A549 (cell line): ENCODE measurements around the gene INPP1. TPM values are rescaled to one million over a fixed set of nuclear protein-coding genes. Genes with fewer than 3 reads are reported as not detected.

Experiments used
- ATAC-seq, 2 experiments: fragments of 200-7000 bp in 1 of 2; fragments of >200 bp in 1 of 2; cut with Nextera tagmentation in 1 of 2; cut with Tn5 transposase in 1 of 2; 3 replicates each; pipeline versions ENCODE4 v1.8.0 to v1.9.1; 2018 to 2020; ENCODE audit warnings: mild to moderate bottlenecking in 1 of 2, moderate library complexity in 1 of 2
- CTCF ChIA-PET: fragments of 300-600 bp; sonication (Branson Sonifier 250); formaldehyde crosslinking; extraction: SDS; loops from one replicate; lab custom pipeline; 2021; ENCODE audit warnings: antibody characterized with exemption, inconsistent platforms; lab: Yijun Ruan, JAX
- POLR2A ChIA-PET: fragments of 350-600 bp; formaldehyde crosslinking; extraction: SDS; loops from one replicate; lab custom pipeline; 2021; ENCODE audit warnings: antibody characterized with exemption, inconsistent platforms; lab: Yijun Ruan, JAX
- DNase-seq, 2 experiments: peaks; one replicate each; pipeline versions ENCODE4 v3.0.0 to v3.0.0-alpha.2; 2011 to 2016; ENCODE audit warnings: low read depth in 1 of 2, low spot score in 1 of 2
- FAIRE-seq: peaks from 2 replicates; lab custom pipeline; 2011; peaks lifted over from hg19 to GRCh38; lab: Jason Lieb, UNC
- H3K27ac ChIP-seq, 2 experiments: fragments of >200 bp; sonication (Bioruptor Twin); formaldehyde crosslinking; 3 replicates each; pipeline ENCODE4 v1.5.1; 2016 to 2017
- H3K4me1 ChIP-seq: fragments of >200 bp; sonication (Bioruptor Twin); formaldehyde crosslinking; 3 replicates; pipeline ENCODE4 v1.6.1; 2016
- H3K4me2 ChIP-seq: fragments of >200 bp; sonication (Bioruptor Twin); formaldehyde crosslinking; 3 replicates; pipeline ENCODE4 v1.6.1; 2016
- H3K4me3 ChIP-seq: fragments of >200 bp; sonication (Bioruptor Twin); formaldehyde crosslinking; 3 replicates; pipeline ENCODE4 v1.5.1; 2016
- H3K9me3 ChIP-seq: fragments of >200 bp; sonication (Bioruptor Twin); formaldehyde crosslinking; 3 replicates; pipeline ENCODE4 v1.6.1; 2016
- ATOH8 ChIP-seq: fragments of 250-450 bp; sonication (Bioruptor Pico); IDR thresholded peaks from 2 replicates; pipeline ENCODE4 v1.5.0; 2020; ENCODE audit warnings: low read depth, mild to moderate bottlenecking, moderate library complexity
- CHD2 ChIP-seq: fragments of 150-350 bp; IDR thresholded peaks from 2 replicates; pipeline ENCODE4 v1.6.1; 2014; ENCODE audit warnings: low read length; ENCODE audit not compliant: partially characterized antibody
- CHD4 ChIP-seq: fragments of 200-600 bp; sonication (generic); IDR thresholded peaks from 2 replicates; pipeline ENCODE4 v1.6.1; 2016; ENCODE audit warnings: antibody characterized with exemption, mild to moderate bottlenecking, borderline replicate concordance
- FOXS1 ChIP-seq: fragments of 250-450 bp; sonication (Bioruptor Pico); IDR thresholded peaks from 2 replicates; pipeline ENCODE4 v1.5.0; 2020; ENCODE audit warnings: mild to moderate bottlenecking, moderate library complexity
- GATA3 ChIP-seq: IDR thresholded peaks from 2 replicates; pipeline ENCODE4 v1.6.1; 2012; ENCODE audit warnings: borderline replicate concordance
- HEYL ChIP-seq: fragments of 250-450 bp; sonication (Bioruptor Pico); IDR thresholded peaks from 2 replicates; pipeline ENCODE4 v1.8.0; 2021; ENCODE audit warnings: mild to moderate bottlenecking, moderate library complexity
- HOXA7 ChIP-seq: fragments of 250-450 bp; sonication (Bioruptor Pico); IDR thresholded peaks from 2 replicates; pipeline ENCODE4 v1.5.0; 2020; ENCODE audit warnings: mild to moderate bottlenecking, moderate library complexity
- JUN ChIP-seq, 2 experiments: fragments of >200 bp; sonication (Bioruptor Twin); formaldehyde crosslinking; IDR thresholded peaks; 2 replicates in 1 of 2; 3 replicates in 1 of 2; pipeline ENCODE4 v1.6.1; 2016 to 2017
- JUNB ChIP-seq: fragments of >200 bp; sonication (Bioruptor Twin); formaldehyde crosslinking; IDR thresholded peaks from 2 replicates; pipeline ENCODE4 v1.6.1; 2016
- KDM1A ChIP-seq: fragments of 200-600 bp; sonication (generic); IDR thresholded peaks from 2 replicates; pipeline ENCODE4 v1.6.1; 2016; ENCODE audit warnings: low read depth, mild to moderate bottlenecking
- MAZ ChIP-seq: fragments of 150-350 bp; IDR thresholded peaks from 2 replicates; pipeline ENCODE4 v1.6.1; 2014; ENCODE audit warnings: antibody characterized with exemption, low read depth, low read length, borderline replicate concordance
- NFE2L2 ChIP-seq: fragments of 150-350 bp; conservative IDR thresholded peaks from 2 replicates; pipeline ENCODE4 v1.6.1; 2014; ENCODE audit warnings: low read length
- PHF8 ChIP-seq: fragments of 200-600 bp; sonication (generic); IDR thresholded peaks from 2 replicates; pipeline ENCODE4 v1.6.1; 2016; ENCODE audit warnings: low read depth, mild to moderate bottlenecking, antibody characterized with exemption, moderate library complexity, borderline replicate concordance
- POLR2AphosphoS2 ChIP-seq: conservative IDR thresholded peaks from 2 replicates; pipeline ENCODE4 v1.6.1; 2012; ENCODE audit warnings: low read length, improper control_type of control experiment, inconsistent platforms
- RARB ChIP-seq: fragments of 250-450 bp; sonication (Bioruptor Pico); IDR thresholded peaks from 2 replicates; pipeline ENCODE4 v1.8.0; 2021; ENCODE audit warnings: mild to moderate bottlenecking, moderate library complexity
- SREBF2 ChIP-seq: fragments of 450-650 bp; IDR thresholded peaks from 2 replicates; pipeline ENCODE4 v1.6.1; 2014; ENCODE audit warnings: mild to moderate bottlenecking, moderate library complexity
- WGBS: methylation state at CpG from one replicate; pipeline ENCODE4 v1.1.6; 2017; ENCODE audit errors: missing lambda C conversion rate; 5-methylcytosine and 5-hydroxymethylcytosine counted together
- polyA plus RNA-seq, 4 experiments: library from polyadenylated mRNA; depleted of rRNA in 3 of 4; stranded (reverse); fragments of >200 nt; fragmentation: RNase III in 1 of 4; extraction: RNeasy Plus Mini Kit Qiagen cat#74134 plus additional on column Dnase treatment in 1 of 4; gene quantifications; 2 replicates in 3 of 4; 3 replicates in 1 of 4; pipeline ENCODE4 v1.2.3, GENCODE V29; 2011 to 2017
- TF ChIP-seq, protein P1 (sequence below): fragments of 450-650 bp; IDR thresholded peaks from 2 replicates; pipeline ENCODE4 v1.6.1; 2014; ENCODE audit warnings: antibody characterized with exemption
- TF ChIP-seq, protein P2 (sequence below): IDR thresholded peaks from 2 replicates; pipeline ENCODE4 v1.6.1; 2012
- TF ChIP-seq, protein P3 (sequence below): fragments of 250-450 bp; sonication (Bioruptor Pico); IDR thresholded peaks from 2 replicates; pipeline ENCODE4 v1.5.0; 2021; ENCODE audit warnings: mild to moderate bottlenecking, moderate library complexity, borderline replicate concordance
- TF ChIP-seq, protein P4 (sequence below): IDR thresholded peaks from 2 replicates; pipeline ENCODE4 v1.6.1; 2012
- TF ChIP-seq, protein P5 (sequence below): fragments of >200 bp; sonication (Bioruptor Twin); formaldehyde crosslinking; IDR thresholded peaks from 3 replicates; pipeline ENCODE4 v1.6.1; 2016

Gene INPP1
- polyA plus RNA-seq, 2 of the 4 experiments (the other 2 are of a cell fraction), result 12.8 to 18.4 TPM

DNA sequence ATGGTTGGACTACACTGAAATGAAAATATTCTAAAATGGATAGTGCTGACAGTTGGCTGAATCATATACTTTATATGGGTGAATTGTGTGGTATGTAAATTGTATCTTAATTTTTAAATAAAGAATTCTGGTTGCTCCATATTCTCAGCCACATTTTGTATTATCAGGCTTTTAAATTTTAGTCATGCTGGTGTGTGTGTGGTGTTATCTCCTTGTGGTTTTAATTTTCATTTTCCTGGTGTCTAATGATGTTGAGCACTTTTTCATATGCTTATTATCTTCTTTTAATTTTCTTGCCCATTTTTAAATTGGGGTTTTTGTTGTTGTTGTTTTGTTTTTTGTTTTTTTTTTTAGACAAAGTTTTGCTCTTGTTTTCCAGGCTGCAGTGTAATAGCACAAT lies 20.0 kb upstream of the INPP1 start:
- DNase-seq, result no peak
- no peak for TF ChIP-seq FOXS1 (CRISPR knock-in tag)
- TF ChIP-seq NFE2L2, result no peak
- TF ChIP-seq JUNB, result no peak
- TF ChIP-seq ATOH8, result no peak
- TF ChIP-seq RARB (CRISPR knock-in tag), result no peak
- no peak for TF ChIP-seq KDM1A
- TF ChIP-seq, protein P1, sequence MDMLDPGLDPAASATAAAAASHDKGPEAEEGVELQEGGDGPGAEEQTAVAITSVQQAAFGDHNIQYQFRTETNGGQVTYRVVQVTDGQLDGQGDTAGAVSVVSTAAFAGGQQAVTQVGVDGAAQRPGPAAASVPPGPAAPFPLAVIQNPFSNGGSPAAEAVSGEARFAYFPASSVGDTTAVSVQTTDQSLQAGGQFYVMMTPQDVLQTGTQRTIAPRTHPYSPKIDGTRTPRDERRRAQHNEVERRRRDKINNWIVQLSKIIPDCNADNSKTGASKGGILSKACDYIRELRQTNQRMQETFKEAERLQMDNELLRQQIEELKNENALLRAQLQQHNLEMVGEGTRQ, result no peak
- TF ChIP-seq, protein P2, sequence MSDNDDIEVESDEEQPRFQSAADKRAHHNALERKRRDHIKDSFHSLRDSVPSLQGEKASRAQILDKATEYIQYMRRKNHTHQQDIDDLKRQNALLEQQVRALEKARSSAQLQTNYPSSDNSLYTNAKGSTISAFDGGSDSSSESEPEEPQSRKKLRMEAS, result no peak
- TF ChIP-seq CHD2, result no peak
- TF ChIP-seq, protein P3, sequence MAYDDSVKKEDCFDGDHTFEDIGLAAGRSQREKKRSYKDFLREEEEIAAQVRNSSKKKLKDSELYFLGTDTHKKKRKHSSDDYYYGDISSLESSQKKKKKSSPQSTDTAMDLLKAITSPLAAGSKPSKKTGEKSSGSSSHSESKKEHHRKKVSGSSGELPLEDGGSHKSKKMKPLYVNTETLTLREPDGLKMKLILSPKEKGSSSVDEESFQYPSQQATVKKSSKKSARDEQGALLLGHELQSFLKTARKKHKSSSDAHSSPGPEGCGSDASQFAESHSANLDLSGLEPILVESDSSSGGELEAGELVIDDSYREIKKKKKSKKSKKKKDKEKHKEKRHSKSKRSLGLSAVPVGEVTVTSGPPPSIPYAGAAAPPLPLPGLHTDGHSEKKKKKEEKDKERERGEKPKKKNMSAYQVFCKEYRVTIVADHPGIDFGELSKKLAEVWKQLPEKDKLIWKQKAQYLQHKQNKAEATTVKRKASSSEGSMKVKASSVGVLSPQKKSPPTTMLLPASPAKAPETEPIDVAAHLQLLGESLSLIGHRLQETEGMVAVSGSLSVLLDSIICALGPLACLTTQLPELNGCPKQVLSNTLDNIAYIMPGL, result no peak
- TF ChIP-seq PHF8, result no peak
- TF ChIP-seq CHD4, result no peak
- TF ChIP-seq GATA3, result no peak
- Histone ChIP-seq H3K4me3 (no peak overlapping the region), H3K4me1 (peaks cover 11% of the 10 kb centered on the region), H3K4me2 (no peak overlapping the region), H3K9me3 (no peaks in the 10 kb centered on the region), H3K27ac (no peak overlapping the region)
- no peak for FAIRE-seq
- POLR2A ChIA-PET, result no interaction called here
- CTCF ChIA-PET, result interaction anchor here (1.5 kb wide), 1 partner anchor 234 kb away, joined by 3 read pairs; no protein-coding TSS in a partner anchor
- no peak for ATAC-seq

DNA sequence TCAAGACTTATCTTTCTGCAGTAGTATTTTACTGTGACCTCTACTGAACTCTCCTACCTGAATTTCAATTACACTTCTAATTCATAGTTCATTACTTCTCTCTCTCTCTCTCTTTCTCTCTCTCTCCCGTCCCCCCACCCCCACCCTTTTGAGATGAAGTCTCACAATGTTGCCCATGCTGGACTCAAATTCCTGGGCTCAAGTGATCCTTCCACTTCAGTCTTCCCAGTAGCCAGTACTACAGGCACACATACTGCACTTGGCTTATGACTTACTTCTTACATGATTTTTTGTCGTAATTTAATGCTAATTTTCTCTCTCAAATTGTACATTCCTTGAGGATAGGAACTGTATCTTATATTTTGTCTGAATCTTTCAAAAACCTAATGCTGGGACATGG lies 17.8 kb upstream of the INPP1 start:
- Histone ChIP-seq H3K27ac (no peak overlapping the region), H3K4me3 (no peak overlapping the region), H3K9me3 (no peaks in the 10 kb centered on the region), H3K4me2 (no peak overlapping the region), H3K4me1 (peaks cover 8% of the 10 kb centered on the region; the same call in 1 of the 3 replicates)
- CTCF ChIA-PET, result no interaction called here
- ATAC-seq, result no peak
- no peak for DNase-seq
- TF ChIP-seq CHD4 (no peak), JUN (IDR thresholded peaks at IDR 0.05) (no peak)
- TF ChIP-seq, protein P4, sequence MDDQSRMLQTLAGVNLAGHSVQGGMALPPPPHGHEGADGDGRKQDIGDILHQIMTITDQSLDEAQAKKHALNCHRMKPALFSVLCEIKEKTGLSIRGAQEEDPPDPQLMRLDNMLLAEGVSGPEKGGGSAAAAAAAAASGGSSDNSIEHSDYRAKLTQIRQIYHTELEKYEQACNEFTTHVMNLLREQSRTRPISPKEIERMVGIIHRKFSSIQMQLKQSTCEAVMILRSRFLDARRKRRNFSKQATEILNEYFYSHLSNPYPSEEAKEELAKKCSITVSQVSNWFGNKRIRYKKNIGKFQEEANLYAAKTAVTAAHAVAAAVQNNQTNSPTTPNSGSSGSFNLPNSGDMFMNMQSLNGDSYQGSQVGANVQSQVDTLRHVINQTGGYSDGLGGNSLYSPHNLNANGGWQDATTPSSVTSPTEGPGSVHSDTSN, result no peak
- no peak for FAIRE-seq
- POLR2A ChIA-PET, result no interaction called here
- 35% methylated on average over 1 of the region's 2 CpGs for WGBS

- H3K9me3 ChIP-seq, result no peaks in the 10 kb centered on the region
- DNase-seq (no peak), ATAC-seq (no peak), FAIRE-seq (no peak)
- peaks cover 5% of the 10 kb centered on the region; the same call in 1 of the 3 replicates for H3K4me1 ChIP-seq
- 54% methylated on average over 4 of the region's 4 CpGs for whole genome bisulfite sequencing
- no peak overlapping the region for H3K4me3 ChIP-seq
- H3K4me2 ChIP-seq, result no peak overlapping the region
- no peak overlapping the region for H3K27ac ChIP-seq
- ChIA-PET POLR2A (no interaction called here), CTCF (interaction anchor here (0.6 to 1.6 kb wide), 6 partner anchors 8 to 182 kb away, joined by 3 to 5 read pairs (median 3); partner anchors contain the start of gene HIBCH)
- TF ChIP-seq MAZ, result no peak
- TF ChIP-seq HEYL (CRISPR knock-in tag), result no peak
- TF ChIP-seq SREBF2, result no peak
- TF ChIP-seq, protein P5, sequence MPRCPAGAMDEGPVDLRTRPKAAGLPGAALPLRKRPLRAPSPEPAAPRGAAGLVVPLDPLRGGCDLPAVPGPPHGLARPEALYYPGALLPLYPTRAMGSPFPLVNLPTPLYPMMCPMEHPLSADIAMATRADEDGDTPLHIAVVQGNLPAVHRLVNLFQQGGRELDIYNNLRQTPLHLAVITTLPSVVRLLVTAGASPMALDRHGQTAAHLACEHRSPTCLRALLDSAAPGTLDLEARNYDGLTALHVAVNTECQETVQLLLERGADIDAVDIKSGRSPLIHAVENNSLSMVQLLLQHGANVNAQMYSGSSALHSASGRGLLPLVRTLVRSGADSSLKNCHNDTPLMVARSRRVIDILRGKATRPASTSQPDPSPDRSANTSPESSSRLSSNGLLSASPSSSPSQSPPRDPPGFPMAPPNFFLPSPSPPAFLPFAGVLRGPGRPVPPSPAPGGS, result no peak
- TF ChIP-seq, protein P3, result no peak
- TF ChIP-seq HOXA7 (CRISPR knock-in tag), result no peak
- TF ChIP-seq, protein P2, result no peak
- TF ChIP-seq JUNB, result no peak
- TF ChIP-seq, protein P1, result no peak
- no peak for TF ChIP-seq POLR2AphosphoS2
- TF ChIP-seq ATOH8, result no peak
Measured at GRCh38 chr2:190327867-190328572, 15.4 kb upstream of the INPP1 start.
